ENCODE results near the gene B3GALNT1.

Gene B3GALNT1, protein sequence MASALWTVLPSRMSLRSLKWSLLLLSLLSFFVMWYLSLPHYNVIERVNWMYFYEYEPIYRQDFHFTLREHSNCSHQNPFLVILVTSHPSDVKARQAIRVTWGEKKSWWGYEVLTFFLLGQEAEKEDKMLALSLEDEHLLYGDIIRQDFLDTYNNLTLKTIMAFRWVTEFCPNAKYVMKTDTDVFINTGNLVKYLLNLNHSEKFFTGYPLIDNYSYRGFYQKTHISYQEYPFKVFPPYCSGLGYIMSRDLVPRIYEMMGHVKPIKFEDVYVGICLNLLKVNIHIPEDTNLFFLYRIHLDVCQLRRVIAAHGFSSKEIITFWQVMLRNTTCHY

GRCh38 chr3:161104561-161105551, at the start of gene B3GALNT1:
Gene B3GALNT1 (minus strand): TSS chr3:161105349. CDS start chr3:161086754, 18,595 bp downstream.
- DNase-seq (ENCODE audit: low spot score), result peak; percentile 64

- no peak for DNase-seq (ENCODE audit: low spot score)
These were observed 48.3 kb upstream of the B3GALNT1 start for GRCh38 chr3:161153480-161153879.

- no peak for DNase-seq (ENCODE audit: low spot score)
These were observed 44.9 kb upstream of the B3GALNT1 start for GRCh38 chr3:161150001-161150525.

DNA sequence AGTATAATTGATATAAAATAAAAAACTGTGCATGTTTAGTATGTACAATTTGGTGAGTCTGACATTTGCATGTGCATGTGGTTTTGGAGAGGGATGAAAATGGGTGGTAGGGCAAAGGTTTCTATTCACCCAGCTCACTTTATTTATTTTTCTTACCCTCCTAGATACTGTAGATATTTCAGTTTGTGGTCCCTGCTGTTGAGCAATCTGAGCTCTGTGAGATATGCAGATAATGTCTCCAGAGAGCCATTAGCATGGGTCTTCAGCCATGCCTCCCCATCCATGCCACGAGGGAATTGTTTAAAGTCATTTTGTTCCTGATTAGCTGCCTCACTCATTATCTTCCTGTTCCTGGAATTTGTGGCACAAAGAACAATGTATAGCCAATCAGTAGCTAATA, 44.4 kb upstream of the B3GALNT1 start:
- DNase-seq (ENCODE audit: low spot score), result no peak

- DNase-seq (ENCODE audit: low spot score), result no peak
These were observed 43.8 kb upstream of the B3GALNT1 start for GRCh38 chr3:161148832-161149475.

DNA sequence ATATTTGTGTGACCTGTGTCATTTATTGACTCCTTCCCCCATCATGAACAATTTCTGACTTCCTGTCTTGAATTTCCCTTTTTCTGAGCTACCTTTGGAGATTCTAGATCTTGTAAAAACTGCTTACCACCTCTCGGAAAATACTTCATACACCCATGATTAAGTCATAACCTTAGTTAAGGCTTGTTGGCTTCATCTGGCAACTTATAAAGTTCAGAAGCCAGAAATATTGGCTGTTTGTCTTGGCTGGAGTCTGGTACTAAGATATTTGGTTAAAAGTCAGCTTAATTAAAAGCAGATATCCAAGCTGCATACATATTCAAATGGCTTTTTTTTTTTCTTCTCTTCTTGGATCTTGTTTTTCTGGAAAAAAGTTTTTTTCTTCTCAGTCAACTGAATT, 37.3 kb upstream of the B3GALNT1 start:
- no peak for DNase-seq (ENCODE audit: low spot score)

DNA sequence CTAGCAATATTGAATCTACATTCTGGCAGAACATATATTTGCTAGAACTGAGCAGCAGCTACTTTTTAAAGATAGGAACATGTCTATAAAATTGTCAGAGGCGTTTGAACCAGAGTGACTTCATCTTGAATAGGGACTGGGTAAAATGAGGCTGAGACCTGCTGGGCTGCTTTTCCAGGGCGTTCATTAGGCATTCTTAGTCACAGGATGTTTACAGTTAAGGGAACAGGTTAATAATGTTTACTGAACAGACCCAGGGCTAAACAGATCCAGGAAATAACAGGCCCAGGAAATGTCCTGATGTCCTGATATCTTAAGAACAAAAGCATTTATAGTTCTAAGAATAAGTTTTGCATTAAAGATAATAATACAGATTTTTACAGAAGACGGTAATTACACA, 34.5 kb upstream of the B3GALNT1 start:
- no peak for DNase-seq (ENCODE audit: low spot score)

DNA sequence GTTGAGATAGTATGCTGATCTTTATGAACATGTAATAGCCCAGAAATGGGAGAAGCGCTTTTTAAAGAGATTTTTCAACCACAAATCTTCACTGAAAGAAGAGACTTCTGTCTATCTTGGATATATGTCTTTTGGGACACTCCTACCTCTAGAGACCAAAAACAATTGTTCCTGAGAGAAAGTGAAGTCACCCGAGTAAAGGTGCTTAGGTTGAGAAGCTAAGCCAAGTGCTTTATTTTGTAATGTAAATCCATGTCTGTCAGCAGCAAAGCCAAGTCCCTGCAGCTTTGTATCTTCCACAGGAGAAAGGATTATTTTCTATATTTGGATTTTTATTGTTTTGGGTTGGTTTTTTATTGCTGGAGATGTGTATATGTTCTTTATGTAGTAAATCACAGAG, 32.1 kb upstream of the B3GALNT1 start:
- DNase-seq (ENCODE audit: low spot score), result no peak

DNA sequence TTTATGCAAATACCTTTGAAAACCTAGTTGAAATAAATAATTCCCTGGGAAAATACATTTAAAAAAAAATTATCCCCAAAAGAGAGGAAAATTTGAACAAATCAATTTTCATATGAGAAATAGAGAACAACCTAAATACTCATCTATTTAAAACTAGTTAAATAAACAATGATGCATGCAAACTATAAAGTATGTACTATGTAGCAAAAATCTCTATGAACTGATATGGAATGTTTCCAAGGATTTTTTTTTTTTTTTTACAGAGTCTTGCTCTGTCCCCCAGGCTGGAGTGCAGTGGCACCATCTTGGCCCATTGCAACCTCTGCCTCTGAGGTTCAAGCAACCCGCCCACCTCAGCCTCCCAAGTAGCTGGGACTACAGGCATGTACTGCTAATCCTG, 27.2 kb upstream of the B3GALNT1 start:
- DNase-seq (ENCODE audit: low spot score), result no peak

DNA sequence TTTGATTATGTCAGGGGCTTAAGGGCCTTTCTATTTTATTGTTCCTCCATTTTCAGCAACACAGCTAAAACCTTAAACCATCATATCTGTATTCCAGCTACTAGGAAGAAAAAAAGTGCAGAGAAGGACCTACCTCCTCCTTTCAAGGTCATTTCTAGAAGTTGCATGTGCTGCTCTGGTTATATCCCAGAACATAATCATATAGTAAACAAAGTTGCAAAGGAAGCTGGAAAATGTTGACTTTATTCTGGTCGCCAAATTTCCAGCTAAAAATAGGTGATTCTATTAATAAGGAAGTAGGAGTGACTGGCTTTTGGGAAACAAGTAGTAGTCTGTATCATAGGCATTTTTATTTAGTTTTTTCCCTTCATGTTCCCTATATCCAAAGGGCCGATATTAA, 21.3 kb upstream of the B3GALNT1 start:
- no peak for DNase-seq (ENCODE audit: low spot score)

DNA sequence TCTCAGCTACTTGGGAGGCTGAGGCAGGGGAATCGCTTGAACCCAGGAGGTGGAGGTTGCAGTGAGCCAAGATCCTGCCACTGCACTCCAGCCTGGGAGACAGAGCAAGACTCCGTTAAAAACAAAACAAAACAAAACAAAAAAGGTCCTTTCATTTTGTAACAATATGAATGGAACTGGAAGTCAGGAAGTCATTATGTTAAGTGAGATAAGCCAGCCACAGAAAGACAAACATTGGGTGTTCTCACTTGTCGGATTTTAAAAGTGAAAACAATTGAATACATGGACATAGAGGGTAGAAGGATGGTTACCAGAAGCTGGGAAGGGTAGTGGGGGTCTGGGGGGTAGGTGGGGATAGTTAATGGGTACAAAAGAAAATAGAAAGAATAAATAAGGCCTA, 12.5 kb upstream of the B3GALNT1 start:
- no peak for DNase-seq (ENCODE audit: low spot score)

- DNase-seq (ENCODE audit: low spot score), result peak; percentile 38
These were observed 3.7 kb upstream of the B3GALNT1 start for GRCh38 chr3:161108840-161109239.

DNA sequence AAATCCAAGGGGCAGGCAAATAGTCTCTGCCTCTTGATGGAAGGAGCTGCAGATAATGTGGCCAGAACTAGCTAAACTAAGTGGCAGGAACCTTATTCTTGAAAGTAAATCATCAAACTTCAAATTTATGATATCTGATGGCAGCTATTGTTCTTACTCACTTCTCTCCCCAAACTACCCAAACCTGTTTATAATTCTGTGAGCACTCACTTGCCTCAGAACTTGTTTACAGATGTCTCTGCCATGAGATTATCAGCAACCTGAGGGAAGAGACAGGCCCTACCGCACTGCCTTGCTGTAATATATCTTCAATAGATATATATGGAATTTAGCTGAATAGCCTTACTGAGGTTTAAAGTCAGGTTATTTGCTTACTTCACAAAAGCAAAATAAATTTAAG, 2.2 kb upstream of the B3GALNT1 start:
- DNase-seq (ENCODE audit: low spot score), result no peak

DNA sequence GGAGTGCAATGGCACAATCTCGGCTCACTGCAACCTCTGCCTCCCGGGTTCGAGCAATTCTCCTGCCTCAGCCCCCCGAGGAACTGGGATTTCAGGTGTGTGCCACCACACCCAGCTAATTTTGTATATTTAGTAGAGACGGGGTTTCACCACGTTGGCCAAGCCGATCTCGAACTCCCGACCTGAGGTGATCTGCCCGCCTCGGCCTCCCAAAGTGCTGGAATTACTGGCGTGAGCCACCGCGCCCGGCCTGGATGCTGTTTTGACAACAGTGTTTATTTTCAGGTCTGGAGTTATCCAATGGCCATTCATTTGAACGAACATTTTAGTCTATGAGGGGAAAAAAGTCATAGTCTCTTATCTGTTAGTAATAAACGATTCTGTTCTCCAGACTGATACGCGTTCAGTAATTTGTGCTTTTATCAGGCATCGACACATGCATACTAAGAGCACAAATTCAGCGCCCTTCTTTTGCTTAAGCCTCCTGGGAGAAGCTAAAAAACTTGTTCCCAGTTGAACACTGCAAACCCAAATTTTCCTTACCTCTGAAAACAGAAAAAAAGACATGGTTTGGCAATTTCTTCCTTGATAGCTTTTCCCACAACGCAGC, 1.3 kb downstream of the B3GALNT1 start:
- DNase-seq (ENCODE audit: low spot score), result no peak

- no peak for DNase-seq (ENCODE audit: low spot score)
These were observed 3.5 kb downstream of the B3GALNT1 start for GRCh38 chr3:161101609-161102008.

GRCh38 chr3:161100994-161101393, 4.2 kb downstream of the B3GALNT1 start:
- DNase-seq (ENCODE audit: low spot score), result no peak

DNA sequence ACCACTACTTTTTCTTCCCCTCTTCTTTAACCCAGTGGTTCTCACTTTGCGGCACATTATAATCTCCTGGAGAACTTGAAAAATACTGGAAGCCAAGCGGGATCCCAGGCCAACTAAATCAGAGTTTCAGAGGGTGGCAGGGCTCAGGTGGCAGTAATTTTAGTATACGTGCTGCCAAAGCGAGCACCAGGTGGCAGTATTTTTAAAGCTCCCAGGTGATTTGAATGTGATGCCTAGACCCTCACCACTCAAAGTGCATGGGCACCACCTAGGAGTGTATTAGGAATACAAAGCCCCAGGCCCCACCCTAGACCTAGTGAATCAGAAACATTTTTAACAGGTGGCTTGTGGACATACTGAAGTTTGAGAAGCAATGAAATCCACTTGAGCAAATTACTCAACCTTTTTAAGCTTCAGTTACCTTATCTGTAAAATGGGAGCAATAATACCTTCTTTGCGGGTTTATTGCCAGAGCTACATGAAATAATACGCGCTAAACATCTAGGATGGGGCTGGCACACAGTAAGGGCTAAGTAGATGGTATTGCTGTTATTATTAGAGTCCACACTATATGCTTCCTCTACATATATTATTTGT, 8.3 kb downstream of the B3GALNT1 start:
- no peak for DNase-seq (ENCODE audit: low spot score)

DNA sequence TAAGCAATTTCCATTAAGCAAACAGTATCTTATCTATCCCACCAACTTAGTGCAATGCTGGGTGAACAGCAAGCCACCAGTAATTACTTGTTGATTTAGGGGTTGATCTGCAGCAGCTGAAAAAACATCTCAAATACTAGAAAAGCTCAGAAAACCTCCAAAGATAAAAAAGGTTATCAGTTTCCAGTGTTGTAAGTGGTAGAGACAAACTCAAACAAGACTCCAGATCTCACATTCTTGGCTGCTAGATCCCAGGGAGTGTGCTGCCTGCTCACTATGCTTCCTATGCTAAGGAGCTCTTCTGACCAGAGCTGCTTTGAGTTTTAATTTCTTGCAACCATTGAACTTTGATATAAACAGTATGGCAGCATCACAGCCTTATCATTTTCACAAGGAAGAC, 11.3 kb downstream of the B3GALNT1 start:
- DNase-seq (ENCODE audit: low spot score), result no peak

GRCh38 chr3:161084277-161084676, 20.9 kb downstream of the B3GALNT1 start:
- no peak for DNase-seq (ENCODE audit: low spot score)

GRCh38 chr3:161083131-161083530, 22.0 kb downstream of the B3GALNT1 start:
- DNase-seq (ENCODE audit: low spot score), result no peak

- DNase-seq (ENCODE audit: low spot score), result no peak
These were observed 23.1 kb downstream of the B3GALNT1 start for GRCh38 chr3:161082063-161082462.

Measured in RKO (cell line).